Heart left ventricle (tissue), 13 donors: ENCODE data around the gene SPTBN4.

Experiments used
- CTCF ChIP-seq, 12 donors: fragments of 200-600 bp; sonication (generic) in 4 of 12; IDR thresholded peaks; one replicate each; pipeline versions ENCODE4 v1.5.0 to v1.8.0; 2018 to 2022; ENCODE audit warnings: antibody characterized with exemption in 12 of 12, mild to moderate bottlenecking in 5 of 12
- POLR2A ChIP-seq, 2 donors: fragments of 450-650 bp; IDR thresholded peaks; one replicate each; pipeline ENCODE4 v1.6.1; 2017; ENCODE audit warnings: antibody characterized with exemption in 2 of 2, mild to moderate bottlenecking in 2 of 2, moderate library complexity in 2 of 2
- donor health status: ischemic (EF 13 %, LVEDD 7.1; RV severe dilation, severe dysfunction).
- donor health status: DM: no; HTN: yes; CAD: no.
- donor health status: DM: no; HTN: no; CAD: no.
- donor health status: ischemic (EF 25% LVEDD 6.9; RV normal size, moderate dysfunction).
- donor health status: ischemic (EF 25% LVEDD 5.7; RV mildly dilated, moderate dysfunction).
- donor health status: ischemic (EF 35%, LVEDD 5.7; RV mildly dilated, moderate dysfunction).
- donor health status: nonischemic (EF 11% LVEDD 7.7; RV severe dilation, severe dysfunction).
- donor health status: DM: yes; HTN: yes; CAD: no.
- donor health status: PGD.
- donor health status: ischemic (EF 29% LVEDD 5.4; RV normal size, mild dysfunction).
- donor health status: nonischemic (EF 23%, LVEDD 6.1; RV moderate dilation, normal function).

- TF ChIP-seq CTCF (IDR thresholded peaks at IDR 0.05) (no peak), POLR2A (IDR thresholded peaks at IDR 0.05) (no peak)
Measured at GRCh38 chr19:40580619-40581018, 113.8 kb downstream of the SPTBN4 start.
